ENCODE results near the gene PPP6R1.

GRCh38 chr19:55245236-55245904 is 13.4 kb downstream of the PPP6R1 start:
- TF ChIP-seq POLR2AphosphoS5 (IDR thresholded peaks at IDR 0.05) (no peak), CTCF (IDR thresholded peaks at IDR 0.05) (no peak), POLR2A (IDR thresholded peaks at IDR 0.05) (no peak)
